GM21390 (cell line): ENCODE results near the gene F2.
"Not testable (repeated sequence)": the region's sequence is repeated elsewhere in the genome, so short reads cannot be mapped to it uniquely, and the experiment has no call there.

Experiments
- ATAC-seq: cut with Tn5 transposase; IDR thresholded peaks from one replicate; pipeline ENCODE4 v1.9.1; 2021; ENCODE audit not compliant: unreplicated experiment

Gene F2

GRCh38 chr11:46719048-46719542 lies at the start of gene F2:
F2 (plus strand) TSS chr11:46719213; CDS start chr11:46719236, 23 bp downstream.
- ATAC-seq = no peak

DNA sequence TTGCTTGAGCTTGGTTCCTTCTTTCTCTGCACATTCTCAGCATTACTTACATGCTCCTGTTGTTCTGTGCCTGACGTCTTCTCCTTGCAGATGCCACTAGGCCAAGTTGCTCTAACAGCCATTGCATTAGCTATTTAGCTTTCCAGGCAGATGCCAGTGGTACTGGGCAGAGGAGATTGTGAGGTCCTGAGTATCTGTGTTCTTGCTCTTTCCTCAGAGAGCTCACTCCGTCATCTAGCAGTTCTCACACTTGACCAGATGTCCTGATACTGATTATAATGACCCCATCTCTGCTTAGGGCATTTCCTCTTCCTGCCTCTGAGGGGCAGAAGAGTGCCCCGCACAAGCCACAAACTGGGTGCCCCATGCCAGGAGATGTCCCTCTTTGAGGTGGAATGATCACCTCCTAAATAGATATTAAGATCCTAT lies 49.3 kb upstream of the F2 start:
- ATAC-seq = no peak

DNA sequence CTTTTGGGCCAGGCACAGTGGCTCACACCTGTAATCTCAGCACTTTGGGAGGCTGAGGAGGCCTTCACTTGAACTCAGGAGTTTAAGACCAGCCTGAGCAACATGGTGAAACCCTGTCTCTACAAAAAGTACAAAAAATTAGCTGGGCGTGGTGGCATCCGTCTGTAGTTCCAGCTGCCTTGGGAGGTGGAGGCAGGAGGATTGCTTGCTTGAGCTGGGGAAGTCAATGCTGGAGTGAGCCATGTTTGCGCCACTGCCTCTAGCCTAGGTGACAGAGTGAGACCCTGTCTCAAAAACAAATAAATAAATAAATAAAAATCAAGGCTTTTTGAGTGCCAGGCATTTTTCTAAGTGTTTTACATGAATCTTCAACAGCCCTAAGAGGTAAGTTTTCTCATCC lies 48.5 kb upstream of the F2 start:
- ATAC-seq = not testable (repeated sequence)

- no peak for ATAC-seq
These were observed 47.1 kb upstream of the F2 start for GRCh38 chr11:46671958-46672315.

DNA sequence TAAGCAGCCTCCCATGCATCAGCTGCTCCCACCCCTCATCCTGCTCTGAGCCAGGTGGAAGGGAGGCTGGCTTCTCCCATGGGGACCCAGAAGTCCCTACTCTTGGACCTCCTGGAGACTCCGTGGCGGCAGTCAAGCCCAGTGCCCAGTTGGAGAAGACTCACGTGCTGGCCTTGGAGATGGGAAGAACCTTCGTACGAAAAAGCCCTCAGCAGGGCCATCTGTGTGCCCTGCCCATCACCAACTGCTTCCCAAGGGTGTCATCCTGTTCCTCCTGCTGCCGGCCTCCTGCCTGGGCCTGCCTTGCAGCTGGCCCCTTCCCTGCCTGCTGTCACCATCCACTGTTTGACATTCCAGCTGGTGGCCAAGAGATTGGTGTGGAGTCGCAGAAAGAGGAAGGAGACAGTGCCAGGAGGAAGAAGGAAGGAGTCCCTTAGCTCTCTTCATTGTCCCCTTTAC lies 46.6 kb upstream of the F2 start:
- no peak for ATAC-seq

GRCh38 chr11:46673713-46674462 lies 45.1 kb upstream of the F2 start:
- ATAC-seq = no peak

DNA sequence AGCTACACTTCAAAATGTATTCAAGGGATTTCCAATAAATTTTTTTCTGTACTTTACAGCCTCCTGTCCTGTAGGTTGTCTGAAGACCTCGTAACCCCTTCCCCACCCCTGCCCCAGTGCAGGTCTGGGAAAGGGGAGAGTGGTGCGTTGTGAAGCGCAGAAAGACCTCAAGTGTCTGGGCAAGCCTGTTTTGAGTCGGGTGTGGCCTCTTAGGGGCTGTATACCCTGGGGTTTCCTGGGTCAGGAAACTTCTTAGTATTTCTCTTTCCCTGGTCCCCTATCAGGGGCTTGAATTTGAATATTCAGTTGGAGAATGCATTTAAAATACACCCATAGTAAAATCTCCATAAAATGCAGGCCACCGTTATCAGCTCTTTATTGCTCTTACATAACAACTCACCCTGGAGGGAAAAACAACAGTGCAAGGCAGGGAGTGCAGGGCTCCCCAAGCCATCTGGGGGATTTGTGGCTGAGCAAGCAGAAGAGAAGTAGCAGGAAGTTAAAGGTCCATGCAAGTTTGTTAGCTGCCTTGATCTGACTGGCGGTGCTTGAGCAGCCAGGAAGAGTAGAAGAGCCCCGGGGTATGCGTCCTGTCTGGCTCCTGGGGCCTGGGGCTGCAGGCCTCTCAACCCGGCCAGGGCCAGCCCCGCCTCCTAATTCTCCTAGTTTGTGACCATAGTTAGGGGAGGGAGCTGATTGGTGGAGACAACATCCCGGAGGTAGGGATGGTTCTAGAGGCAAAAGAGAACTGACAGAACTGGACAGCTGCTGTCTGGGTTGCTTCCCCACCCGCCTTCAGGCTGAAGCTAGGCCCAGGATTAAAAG lies 44.3 kb upstream of the F2 start:
- ATAC-seq = no peak

DNA sequence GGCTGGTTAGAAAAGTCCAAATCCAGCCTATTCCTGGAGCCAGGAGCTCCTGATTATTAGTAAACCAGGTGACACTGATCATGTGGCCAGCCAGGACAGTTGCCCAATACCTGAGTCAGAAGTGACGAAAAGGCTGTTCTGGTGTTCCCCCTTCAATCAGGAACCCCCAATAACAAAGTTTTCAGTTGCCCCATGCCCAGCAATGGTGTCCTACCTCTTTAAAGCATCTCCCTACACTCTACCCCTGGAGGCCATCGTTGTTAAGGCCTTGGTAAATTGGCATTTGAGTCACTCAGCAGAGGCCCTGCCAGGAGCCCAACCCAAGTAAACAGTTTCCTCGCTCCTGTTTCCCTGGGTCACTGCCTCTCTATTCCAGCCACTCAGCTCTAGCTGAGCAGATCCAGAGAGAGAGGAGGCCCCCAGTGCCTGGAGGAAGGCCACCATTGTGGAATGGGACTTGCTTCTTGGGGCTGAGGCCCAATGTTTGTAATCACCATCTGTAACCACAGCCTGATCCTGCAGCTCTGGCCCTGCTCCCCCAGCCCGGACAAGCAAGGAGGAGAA lies 43.6 kb upstream of the F2 start:
- ATAC-seq = no peak

DNA sequence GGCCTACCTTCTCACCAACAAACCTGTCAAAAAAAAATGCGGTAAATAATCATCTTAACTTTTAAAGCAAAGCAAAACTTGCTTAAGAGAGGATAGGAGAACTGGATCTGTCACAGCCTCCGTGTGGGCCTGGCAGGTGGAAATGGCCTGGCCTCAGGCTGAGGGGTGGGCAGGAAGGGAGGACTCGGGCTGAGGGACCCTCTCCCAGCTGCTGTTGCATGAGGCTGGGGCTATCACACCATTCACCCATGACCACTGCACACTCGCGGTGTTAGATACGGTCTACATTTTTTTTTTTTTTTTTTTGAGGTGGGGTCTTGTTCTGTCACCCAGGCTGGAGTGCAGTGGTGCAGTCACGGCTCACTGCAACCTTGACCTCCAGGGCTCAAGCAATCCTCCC lies 43.1 kb upstream of the F2 start:
- ATAC-seq = no peak

DNA sequence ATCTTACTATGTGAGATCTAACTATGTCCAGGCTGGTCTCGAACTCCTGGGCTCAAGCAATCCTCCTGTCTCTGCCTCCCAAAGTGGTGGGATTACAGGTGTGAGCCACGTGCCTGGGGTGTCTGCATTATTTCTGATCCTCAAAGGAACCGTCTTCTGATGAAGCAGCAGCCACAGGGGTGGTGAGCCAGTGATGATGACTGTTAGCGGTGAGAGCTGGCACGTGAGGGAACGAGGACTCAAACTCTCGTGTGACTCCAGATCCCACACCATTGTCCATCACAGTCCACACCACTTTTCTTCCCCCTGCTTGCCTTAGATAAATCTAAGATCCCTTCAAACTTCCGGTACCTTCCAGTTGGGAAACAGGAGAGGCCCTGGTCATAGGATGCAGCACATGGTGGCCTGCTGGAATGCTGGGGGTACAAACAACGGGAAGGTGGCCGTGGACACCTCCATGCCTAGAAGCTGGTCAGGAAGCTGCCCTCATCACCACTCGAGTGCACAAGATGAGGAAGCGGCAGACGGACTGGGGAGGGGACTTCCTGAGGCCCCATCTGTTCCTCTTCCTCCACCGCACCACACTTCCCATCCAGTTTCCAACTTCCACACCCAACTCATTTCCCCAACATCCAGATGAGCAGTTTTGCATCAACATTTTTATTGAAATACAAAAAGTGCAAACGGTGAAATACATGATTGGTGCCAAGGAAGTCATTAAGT lies 42.4 kb upstream of the F2 start:
- ATAC-seq = no peak

GRCh38 chr11:46677169-46677568 lies 41.8 kb upstream of the F2 start:
- ATAC-seq = no peak

GRCh38 chr11:46677991-46678740 lies 40.8 kb upstream of the F2 start:
- ATAC-seq = no peak

DNA sequence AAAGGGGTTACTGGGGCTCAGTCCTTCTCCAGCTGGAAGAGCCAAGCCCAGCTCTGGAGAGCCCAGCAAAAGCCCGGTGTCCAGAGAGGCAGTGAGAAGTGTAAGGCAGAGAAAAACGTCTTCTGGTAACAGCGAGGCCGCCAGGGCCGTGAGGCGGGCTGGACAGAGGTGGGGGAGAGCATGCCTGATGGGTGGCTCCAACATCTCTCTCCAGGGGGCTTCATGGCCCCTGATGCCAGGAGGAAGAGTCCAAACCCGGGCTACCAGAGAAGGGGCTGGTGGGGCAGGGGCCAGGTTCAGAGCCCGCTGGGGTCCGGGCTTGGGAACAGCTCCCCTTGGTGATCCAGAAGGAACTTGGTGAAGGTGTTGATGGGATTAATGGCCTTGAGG lies 40.3 kb upstream of the F2 start:
- ATAC-seq = no peak

DNA sequence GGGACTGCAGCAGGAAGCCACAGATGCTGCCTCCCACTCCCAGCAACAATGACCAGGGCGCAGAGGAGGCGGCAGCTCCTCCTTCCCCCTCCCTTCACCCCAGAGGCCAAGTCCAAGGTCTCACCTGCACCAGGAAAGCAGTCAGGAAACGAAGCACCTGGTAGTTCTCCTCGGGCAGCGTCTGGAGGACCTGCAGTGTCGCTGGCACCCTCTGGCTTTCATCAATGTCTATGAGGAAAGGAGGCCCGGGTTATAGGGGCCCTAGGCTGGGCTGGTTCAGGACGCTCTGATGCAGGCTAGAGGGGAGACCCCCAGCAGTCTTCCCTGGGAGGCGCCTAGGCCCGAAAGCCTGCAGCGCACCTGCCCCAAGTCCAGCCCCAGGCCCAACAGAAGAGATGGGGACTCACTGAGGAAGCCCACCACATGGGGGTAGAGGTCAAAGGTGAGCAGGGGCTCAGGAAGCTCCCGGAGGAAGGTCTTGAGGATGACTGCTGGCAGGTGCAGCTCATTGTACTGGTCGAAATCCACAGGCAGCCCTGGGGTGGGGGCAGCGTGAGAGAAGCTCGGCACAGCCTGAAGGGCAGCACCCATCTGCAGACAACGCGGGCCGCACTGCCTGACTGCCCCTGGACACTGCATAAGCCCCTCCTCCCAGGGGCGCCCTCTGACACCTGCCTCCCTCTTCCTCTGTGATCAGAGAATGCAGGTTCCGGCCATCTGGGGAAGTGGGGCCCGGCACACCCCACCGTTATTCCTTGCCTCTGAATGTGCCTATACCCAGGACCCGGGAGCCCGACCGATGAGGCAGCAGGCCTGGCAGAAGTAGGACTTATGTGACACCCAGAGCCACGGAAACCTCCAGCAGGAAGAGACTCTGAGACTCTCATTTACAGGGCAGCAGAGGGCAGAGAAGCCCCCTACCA lies 39.5 kb upstream of the F2 start:
- no peak for ATAC-seq

DNA sequence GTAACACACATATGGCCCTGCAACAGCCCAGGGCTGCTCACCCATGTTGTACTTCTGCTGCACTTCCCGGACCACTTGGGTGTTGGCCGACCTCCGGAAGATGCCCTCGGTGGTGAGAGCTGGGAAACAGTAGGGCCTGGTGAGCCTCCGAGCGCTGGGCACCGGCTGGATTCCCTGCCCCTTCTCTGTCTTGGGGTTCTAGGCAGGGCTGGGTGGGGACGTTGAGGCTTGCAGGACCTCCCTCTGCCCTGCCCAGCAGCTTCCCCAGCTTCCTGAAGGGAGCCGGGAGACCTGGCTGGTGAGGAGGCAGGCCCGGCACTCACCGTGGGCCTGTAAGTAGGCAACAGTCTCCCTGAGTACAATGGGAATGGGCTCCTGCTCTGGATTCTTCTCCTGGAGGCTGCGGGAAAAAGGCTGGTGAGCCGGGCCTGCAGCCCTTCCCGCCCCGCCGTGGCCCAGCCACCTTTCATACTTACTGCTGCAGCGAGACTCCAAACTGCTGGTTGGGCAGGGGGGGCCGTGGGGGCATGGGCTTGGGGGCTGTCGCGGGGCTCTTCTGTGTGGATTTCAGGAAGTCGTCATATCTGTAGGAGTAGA lies 38.8 kb upstream of the F2 start:
- no peak for ATAC-seq

- ATAC-seq = no peak
These were observed 38.2 kb upstream of the F2 start for GRCh38 chr11:46680815-46681214.

DNA sequence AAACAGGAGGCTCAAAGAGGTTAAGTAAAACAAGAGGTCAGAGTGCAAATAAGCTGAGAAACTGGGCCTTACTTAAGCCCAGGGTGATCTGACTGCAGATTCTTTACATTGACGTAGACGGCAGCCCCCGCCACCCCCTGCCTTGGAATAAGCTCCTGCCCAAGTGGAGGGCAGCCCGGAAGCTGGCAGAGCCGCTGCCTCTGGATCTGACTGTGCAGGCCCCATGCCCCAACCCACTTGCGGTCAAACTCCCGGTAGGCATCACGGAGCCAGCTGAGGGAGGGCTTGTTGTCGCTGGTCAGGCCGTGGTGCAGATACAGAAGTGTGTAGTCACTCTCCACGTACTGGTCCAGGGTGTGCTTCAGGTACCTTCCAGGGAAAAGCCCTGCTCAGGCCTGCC lies 37.2 kb upstream of the F2 start:
- ATAC-seq = no peak

GRCh38 chr11:46682773-46683752 lies 36.0 kb upstream of the F2 start:
- no peak for ATAC-seq
